Kasumi-1 (cell line): ENCODE measurements around the gene CMIP.

Experiments
- DNase-seq, 2 experiments: peaks; one replicate each; lab custom pipeline; 2025; lab: John Stamatoyannopoulos, UW

The CMIP gene

GRCh38 chr16:81748476-81749198 is 304.0 kb downstream of the CMIP start:
- DNase-seq, result peak; percentile 68 to 73

GRCh38 chr16:81752225-81752875 is 307.7 kb downstream of the CMIP start:
- DNase-seq, result peak; percentile 97

DNA sequence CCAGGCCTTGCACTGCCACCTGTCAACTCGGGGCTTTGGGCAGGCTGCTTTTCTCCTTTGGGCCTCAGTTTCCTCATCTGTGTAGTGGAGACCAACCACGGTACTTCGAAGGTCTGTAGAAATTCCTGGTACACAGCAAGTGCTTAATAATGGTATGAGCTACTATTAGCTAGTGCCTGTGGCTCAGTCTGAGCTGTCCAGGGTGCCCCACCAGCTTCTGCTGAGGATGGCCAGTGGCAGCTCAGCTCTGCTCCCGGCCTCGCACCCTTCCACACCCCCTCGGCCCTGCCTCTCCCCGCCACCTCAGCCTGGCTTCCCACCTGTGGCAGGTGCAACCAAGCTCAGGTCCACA is 308.2 kb downstream of the CMIP start:
- DNase-seq, result no peak

GRCh38 chr16:81754858-81755257 is 310.2 kb downstream of the CMIP start:
- no peak for DNase-seq

GRCh38 chr16:81755915-81756614 is 311.5 kb downstream of the CMIP start:
- DNase-seq, result peak; percentile 96

DNA sequence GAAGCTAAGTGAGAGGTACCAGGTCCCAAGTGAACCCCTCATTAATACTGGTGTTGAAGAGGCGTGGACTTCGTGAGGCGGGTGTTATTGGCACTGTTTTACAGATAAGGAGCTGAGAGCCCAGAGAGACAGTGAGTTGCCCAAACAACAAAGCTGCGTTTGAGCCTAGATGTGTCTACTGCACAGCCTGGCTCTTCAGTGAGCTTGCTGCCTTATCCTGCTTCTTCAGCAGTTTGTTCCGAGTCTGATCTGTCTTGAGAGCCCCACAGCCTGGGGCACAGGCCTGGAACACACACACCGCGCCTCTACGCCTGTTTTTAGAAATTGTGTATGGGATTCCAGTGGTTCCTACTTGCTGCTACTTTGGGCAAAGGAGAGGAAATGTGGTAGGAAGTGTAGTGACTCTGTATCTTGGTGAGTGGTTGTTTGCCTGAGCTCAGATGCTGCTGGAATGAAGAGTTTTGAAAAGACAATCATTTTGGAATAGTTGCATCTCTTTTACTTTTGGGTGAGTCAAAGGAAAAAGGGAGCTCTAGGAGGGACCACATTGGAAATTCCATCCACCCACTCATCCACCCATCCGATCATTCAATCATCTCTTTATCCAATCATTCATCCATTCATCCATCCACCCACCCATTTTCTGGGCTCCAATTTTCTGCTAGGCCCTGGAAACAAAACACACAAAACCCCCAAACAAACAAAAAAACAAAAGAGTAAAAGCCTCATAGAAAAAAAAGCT is 312.2 kb downstream of the CMIP start:
- DNase-seq, result peak; percentile 75 to 78

GRCh38 chr16:81758376-81758775 is 313.8 kb downstream of the CMIP start:
- peak in 1 of 2 experiments; percentile 6 for DNase-seq
